ENCODE data around the gene CDNF.

DNA sequence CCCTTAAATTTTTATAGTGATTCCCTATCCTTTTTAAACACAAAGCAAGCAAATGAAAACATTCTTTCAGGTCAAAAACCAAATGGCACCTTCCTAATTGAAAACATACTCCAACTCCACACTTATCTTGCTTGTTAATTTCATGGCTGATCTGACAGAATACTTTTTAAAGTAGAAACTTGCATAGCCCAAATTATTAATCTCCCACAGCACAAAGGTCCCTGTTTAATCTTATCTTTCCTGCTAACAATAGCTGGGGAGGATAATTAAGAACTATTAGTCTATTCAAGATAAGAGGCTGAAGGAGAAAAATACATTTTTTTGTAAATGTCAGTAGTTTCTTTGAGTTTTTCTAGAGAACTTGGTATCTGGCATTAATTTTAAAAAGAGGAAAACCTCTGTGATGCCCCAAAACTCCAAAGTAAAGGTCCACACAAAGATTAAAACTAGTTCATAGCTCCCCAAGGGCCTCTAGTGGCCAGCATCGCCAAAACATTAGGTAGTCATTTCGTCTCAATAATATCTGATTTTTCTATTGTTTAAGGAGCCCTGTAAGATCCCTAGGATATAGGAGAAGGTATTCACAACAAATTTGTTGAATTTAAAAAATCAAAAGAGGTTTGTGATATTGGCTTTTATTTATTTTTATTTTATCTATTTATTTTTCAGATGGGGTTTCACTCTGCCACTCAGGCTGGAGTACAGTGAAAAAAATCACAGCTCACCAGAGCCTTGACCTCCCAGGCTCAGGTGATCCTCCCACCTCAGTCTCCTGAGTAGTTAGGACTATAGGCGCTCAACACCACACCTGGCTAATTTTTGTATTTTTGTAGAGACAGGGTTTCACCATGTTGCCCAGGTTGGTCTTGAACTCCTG is 14.7 kb downstream of the CDNF start:
- no peak for TF ChIP-seq EP300 (IDR thresholded peaks at IDR 0.05)
- TF ChIP-seq, protein P1, sequence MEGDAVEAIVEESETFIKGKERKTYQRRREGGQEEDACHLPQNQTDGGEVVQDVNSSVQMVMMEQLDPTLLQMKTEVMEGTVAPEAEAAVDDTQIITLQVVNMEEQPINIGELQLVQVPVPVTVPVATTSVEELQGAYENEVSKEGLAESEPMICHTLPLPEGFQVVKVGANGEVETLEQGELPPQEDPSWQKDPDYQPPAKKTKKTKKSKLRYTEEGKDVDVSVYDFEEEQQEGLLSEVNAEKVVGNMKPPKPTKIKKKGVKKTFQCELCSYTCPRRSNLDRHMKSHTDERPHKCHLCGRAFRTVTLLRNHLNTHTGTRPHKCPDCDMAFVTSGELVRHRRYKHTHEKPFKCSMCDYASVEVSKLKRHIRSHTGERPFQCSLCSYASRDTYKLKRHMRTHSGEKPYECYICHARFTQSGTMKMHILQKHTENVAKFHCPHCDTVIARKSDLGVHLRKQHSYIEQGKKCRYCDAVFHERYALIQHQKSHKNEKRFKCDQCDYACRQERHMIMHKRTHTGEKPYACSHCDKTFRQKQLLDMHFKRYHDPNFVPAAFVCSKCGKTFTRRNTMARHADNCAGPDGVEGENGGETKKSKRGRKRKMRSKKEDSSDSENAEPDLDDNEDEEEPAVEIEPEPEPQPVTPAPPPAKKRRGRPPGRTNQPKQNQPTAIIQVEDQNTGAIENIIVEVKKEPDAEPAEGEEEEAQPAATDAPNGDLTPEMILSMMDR (IDR thresholded peaks at IDR 0.05), result peak in 5 of 6 experiments; percentile 28 to 53 (median 46)
- TF ChIP-seq POLR2AphosphoS5 (IDR thresholded peaks at IDR 0.05), result no peak
